Hematopoietic multipotent progenitor cell treated with erythropoietin and hydrocortisone succinate and interleukin-3 and kit ligand, for 17 days (in vitro differentiated cells): ENCODE results near the gene SLC43A2.
"Not testable (repeated sequence)": the region's sequence is repeated elsewhere in the genome, so short reads cannot be mapped to it uniquely, and the experiment has no call there.

Source experiments
- DNase-seq: peaks from one replicate; pipeline ENCODE4 v3.0.0-alpha.2; 2015; ENCODE audit warnings: low spot score

The SLC43A2 gene

DNA sequence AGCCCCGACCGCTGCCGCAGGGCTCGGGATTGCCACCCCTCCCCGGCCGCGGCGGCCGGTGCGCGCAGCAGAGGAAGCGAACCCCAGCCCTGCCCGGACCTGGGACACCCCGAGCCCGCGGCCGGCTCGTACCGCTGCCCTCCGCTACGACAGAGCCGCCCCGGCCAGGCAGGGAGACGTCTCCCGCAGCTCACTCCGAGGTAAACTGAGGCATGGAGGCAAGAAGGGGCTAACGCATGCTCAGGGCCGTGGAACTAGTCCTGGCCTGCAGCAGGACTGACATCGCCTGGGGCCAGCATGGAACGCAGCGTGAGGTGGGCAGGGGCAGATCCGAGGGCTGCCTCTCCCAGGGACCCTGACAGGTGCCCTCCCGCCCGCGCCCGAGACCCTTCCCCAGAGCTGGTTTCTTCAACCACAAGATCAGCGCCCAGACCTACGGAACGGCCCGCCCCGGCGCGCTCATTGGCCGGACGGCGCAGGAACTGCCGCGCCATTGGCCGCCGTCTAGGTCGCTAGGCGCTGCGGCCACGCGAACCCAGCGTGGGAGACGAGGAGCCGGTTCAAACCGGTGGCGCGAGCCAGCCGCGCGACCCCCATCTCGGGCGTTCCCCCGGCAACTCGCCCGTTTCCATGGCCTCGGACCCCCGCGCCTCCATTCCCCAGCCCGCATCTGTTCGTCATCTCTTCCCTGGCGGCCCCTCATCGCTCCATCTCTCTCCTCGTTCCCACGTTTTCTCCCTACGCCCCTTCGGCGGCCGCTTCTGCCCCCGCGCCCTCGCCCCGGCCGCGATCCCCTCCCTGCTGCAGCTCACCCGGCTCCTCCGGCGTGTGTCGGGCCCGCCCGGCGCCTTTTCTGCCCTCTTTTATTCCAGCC, at the start of gene SLC43A2:
Gene SLC43A2 (minus strand): TSS at position 853 of the 874 bp plus-strand sequence. CDS start 960 bp downstream, outside the sequence.
- peak; percentile 87 for DNase-seq

DNA sequence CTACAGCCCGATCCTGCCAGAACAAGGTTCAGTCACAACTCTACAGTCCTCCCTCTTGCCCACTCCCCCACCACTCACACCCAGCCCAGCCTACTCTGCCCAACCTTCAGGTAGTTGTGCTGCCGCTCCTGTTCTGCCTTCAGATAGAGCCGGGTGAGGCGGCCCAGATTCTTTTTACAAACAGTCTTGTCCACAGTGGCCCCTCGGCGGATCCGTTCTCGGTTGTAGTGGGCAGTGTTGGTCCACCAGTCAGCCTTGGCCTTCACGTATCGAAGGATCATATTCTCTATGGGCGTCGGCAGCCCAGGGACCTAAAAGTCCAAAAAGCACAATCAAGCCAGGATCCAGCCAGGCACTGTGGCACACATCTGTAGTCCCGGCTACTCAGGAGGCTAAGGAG, 47.8 kb upstream of the SLC43A2 start:
- DNase-seq = no peak

DNA sequence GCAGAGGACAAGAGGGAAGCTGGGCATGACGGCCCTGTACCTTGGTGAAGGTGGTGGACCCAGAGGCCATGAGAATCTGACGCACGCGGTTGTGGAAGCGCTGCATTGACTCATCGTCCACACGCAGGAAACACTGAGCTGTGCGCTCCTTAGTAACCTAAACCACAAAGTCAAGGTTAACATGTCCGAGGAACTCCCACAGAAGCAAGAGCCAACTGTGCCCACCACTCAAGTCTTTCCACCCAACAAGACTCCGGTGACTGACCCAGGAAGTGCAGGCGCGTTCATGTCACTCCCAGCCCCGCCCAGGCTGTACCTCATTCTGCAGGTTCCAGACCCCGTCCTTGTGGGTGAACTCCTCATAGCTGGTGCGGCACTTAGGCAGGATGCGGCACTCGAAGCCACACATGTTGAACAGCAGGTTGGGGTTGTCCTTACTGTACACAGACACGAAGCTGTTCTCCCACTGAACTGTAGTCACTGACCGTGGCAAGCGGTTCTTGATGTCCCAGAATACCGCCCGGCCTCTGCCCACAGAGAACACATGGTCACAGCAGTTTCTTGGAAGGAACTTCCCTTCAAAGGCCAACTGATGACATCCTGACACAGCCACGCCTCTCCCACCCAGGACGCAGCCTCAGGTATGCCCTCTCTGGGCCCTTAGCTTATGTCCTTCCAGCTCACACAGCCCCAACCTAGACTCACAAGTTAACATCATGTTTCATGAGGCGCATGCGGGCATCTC, 44.6 kb upstream of the SLC43A2 start:
- DNase-seq = no peak

- DNase-seq = not testable (repeated sequence)
Observed at GRCh38 chr17:1663934-1664333, 35.3 kb upstream of the SLC43A2 start.

GRCh38 chr17:1661045-1661444, 32.4 kb upstream of the SLC43A2 start:
- no peak for DNase-seq

DNA sequence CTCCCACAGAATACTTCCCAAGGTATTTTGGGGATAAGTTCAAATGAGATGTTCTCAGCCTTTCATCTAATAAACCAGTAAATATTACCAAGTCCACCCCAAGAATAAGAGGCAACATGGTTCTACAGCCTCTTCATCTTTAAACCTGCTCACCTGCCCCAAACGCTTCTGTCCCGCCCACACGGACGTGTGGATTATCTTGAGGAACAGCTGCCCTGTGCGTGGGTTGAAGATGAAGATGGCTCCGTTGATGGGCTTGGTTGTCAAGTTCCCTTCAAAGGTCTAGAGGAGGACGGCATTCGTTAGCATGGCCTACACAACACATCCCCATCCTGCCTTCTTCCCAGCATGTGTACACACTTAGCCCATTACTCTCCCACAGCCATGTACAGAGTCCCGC, 29.5 kb upstream of the SLC43A2 start:
- DNase-seq = no peak

- DNase-seq = no peak
Observed at GRCh38 chr17:1653735-1654134, 25.1 kb upstream of the SLC43A2 start.

GRCh38 chr17:1652794-1653193, 24.2 kb upstream of the SLC43A2 start:
- DNase-seq = not testable (repeated sequence)

- no peak for DNase-seq
Observed at GRCh38 chr17:1651559-1651844, 22.9 kb upstream of the SLC43A2 start.

- DNase-seq = no peak
Observed at GRCh38 chr17:1650731-1651558, 22.3 kb upstream of the SLC43A2 start.

GRCh38 chr17:1649844-1650501, 21.3 kb upstream of the SLC43A2 start, which contains the start of gene RILP:
Gene RILP, minus strand, starts transcription at chr17:1649866. Its CDS starts 62 bp downstream, at chr17:1649804.
- DNase-seq = peak; percentile 93

GRCh38 chr17:1648963-1649843, 20.6 kb upstream of the SLC43A2 start:
- DNase-seq = peak; percentile 98

DNA sequence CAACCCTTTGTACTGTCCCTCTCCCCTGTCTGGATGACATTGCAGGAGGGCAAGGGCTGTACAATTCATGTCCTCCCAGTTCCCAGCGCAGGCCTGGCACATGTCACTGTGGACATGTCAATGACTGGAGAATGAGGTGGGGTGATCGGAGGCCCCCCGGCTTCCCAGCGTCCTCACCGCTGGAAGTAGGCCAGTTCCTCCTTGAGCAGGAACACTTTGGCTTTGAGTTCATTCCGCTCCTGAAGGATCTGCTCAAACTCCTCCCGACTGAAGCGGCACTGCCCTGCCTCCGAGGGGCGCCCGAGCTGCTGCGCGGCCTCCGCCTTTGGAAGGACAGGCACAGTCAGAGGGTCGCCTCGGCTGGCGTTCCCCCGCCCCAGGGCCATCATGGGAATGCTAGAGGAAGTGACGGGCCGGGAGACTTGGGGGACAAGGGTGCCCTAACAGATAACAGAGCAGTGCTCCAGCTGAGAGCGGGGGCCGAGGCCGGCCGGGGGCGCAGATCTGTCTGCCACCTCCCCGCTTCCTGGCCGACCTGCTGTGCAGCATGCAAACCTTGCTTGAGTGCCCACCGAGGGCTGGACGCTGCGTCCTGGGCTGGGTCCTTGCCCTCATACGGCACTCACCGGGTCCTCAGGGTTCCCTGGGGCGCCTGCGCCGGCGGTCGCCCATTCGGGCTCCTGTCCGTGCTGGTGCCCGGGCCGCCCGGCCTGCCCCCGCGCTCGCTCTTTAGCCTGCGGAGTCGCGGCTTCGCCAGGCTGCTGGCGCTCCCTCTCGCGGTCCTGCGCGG, 19.7 kb upstream of the SLC43A2 start:
- no peak for DNase-seq

DNA sequence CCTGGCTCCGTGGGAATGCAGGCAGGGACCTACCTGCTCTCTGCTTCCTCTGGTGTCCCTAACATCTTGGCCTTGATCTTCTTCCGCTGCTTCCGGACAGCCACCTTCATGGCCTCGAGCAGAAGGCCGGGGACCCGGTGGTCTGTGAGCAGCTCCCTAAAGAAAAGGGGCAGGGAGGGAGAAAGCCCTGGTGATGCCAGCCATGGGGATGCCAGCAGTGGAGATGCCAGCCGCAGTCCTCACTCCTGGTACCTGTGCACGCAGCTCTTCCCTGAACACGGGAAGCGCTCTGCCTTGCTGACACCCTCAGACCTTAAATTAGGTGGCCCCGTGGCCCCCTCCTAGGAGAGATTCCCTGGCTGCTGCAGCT, 19.2 kb upstream of the SLC43A2 start:
- DNase-seq = no peak

- DNase-seq = no peak
Observed at GRCh38 chr17:1646199-1646875, 17.7 kb upstream of the SLC43A2 start.

- no peak for DNase-seq
Observed at GRCh38 chr17:1645207-1646171, 16.9 kb upstream of the SLC43A2 start, which contains the start of gene SCARF1. Gene SCARF1, minus strand, starts transcription at chr17:1645732. Its CDS starts 35 bp downstream, at chr17:1645697.

DNA sequence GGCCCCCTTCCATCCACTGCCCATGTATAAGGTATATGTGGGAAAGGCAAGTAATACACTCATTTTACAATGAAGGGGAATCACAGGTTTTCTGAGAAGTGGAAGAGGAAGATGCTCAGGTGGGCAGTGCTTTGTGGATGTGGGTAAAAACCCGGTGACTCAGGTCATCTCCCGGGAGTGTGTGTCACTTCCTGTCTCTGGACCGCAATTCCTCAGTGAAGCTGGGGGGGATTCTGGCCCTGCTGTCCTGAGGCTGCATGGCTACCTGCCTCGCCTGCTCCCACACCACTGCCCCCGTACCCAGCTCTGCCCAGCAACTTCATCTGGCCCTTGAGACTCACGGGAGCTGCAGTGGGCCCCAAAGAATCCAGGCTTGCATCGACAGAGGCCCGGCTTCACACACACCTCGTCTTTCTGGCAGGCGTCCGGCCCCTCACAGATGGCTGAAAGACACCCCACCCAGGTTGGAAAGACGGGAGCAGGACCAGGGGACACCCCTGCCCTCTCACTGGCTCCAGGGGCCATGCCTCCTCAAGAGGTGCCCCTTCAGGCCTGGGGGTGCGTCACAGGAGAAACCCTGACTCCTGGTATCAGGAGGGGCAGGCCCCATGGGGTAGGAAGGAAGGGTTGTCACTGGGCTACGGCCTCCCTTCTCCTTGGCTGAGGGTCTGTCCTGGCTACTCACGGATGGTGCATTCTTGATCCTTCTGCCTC, 16.0 kb upstream of the SLC43A2 start:
- no peak for DNase-seq
